ENCODE data around the gene SAP30BP. TPM values are rescaled to one million over a fixed set of nuclear protein-coding genes. Genes with fewer than 3 reads are reported as not detected.

The SAP30BP gene
- total and polyA plus RNA-seq, 2 experiments from 2014 or later = 44.9 to 97.9 TPM

- ATAC-seq (no peak), DNase-seq (ENCODE audit: low spot score) (no peak)
- H3K27ac ChIP-seq (ENCODE audit: low read depth) = no peak overlapping the region
- no peaks in the 10 kb centered on the region; the same call in 1 of the 2 replicates for H4K20me1 ChIP-seq (replicated peaks; ENCODE audit: insufficient read depth)
- no peaks in the 10 kb centered on the region for H3K79me2 ChIP-seq (replicated peaks; ENCODE audit: insufficient read depth)
- peaks cover 9% of the 10 kb centered on the region for H3K4me1 ChIP-seq (ENCODE audit: insufficient read depth)
- H3K27me3 ChIP-seq (ENCODE audit: insufficient read depth) = no peaks in the 10 kb centered on the region
- Mint-ChIP-seq H3K27me3 (ENCODE audit: insufficient read depth, low read depth, poor library complexity) (peaks cover 16% of the 10 kb centered on the region), H3K4me1 (peaks cover 18% of the 10 kb centered on the region), H3K9me3 (no peaks in the 10 kb centered on the region), H3K27ac (no peak overlapping the region), H3K36me3 (ENCODE audit: low read depth) (peaks cover 5% of the 10 kb centered on the region; the same call in 1 of the 3 replicates), H3K4me3 (no peak overlapping the region)
- no peaks in the 10 kb centered on the region for H3K9me2 ChIP-seq (ENCODE audit: insufficient read depth)
- no peak overlapping the region for H2AFZ ChIP-seq
- H3K4me2 ChIP-seq = no peak overlapping the region
- TF ChIP-seq NANOG (IDR thresholded peaks at IDR 0.05; ENCODE audit: borderline replicate concordance) (no peak), POLR2AphosphoS5 (IDR thresholded peaks at IDR 0.05; ENCODE audit: low read depth) (no peak), EZH2phosphoT487 (IDR thresholded peaks at IDR 0.05; ENCODE audit: unreplicated experiment) (no peak), EZH2 (IDR thresholded peaks at IDR 0.05; ENCODE audit: low read depth, unreplicated experiment) (no peak), CREB1 (CRISPR knock-in tag; IDR thresholded peaks at IDR 0.05; ENCODE audit: low read depth) (no peak), ZNF114 (CRISPR knock-in tag; IDR thresholded peaks at IDR 0.05) (no peak), STAT1 (IDR thresholded peaks at IDR 0.05; ENCODE audit: unreplicated experiment) (no peak), REST (IDR thresholded peaks at IDR 0.05; ENCODE audit: unreplicated experiment) (no peak), ZNF331 (CRISPR knock-in tag; IDR thresholded peaks at IDR 0.05; ENCODE audit: low read depth) (no peak), JUNB (IDR thresholded peaks at IDR 0.05; ENCODE audit: unreplicated experiment) (no peak)
- TF ChIP-seq, protein P1, sequence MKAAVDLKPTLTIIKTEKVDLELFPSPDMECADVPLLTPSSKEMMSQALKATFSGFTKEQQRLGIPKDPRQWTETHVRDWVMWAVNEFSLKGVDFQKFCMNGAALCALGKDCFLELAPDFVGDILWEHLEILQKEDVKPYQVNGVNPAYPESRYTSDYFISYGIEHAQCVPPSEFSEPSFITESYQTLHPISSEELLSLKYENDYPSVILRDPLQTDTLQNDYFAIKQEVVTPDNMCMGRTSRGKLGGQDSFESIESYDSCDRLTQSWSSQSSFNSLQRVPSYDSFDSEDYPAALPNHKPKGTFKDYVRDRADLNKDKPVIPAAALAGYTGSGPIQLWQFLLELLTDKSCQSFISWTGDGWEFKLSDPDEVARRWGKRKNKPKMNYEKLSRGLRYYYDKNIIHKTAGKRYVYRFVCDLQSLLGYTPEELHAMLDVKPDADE (IDR thresholded peaks at IDR 0.05) = no peak
- TF ChIP-seq, protein P2, sequence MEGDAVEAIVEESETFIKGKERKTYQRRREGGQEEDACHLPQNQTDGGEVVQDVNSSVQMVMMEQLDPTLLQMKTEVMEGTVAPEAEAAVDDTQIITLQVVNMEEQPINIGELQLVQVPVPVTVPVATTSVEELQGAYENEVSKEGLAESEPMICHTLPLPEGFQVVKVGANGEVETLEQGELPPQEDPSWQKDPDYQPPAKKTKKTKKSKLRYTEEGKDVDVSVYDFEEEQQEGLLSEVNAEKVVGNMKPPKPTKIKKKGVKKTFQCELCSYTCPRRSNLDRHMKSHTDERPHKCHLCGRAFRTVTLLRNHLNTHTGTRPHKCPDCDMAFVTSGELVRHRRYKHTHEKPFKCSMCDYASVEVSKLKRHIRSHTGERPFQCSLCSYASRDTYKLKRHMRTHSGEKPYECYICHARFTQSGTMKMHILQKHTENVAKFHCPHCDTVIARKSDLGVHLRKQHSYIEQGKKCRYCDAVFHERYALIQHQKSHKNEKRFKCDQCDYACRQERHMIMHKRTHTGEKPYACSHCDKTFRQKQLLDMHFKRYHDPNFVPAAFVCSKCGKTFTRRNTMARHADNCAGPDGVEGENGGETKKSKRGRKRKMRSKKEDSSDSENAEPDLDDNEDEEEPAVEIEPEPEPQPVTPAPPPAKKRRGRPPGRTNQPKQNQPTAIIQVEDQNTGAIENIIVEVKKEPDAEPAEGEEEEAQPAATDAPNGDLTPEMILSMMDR (conservative IDR thresholded peaks at IDR 0.05; ENCODE audit: low read depth in 2 of 2) = no peak
- TF ChIP-seq, protein P3, sequence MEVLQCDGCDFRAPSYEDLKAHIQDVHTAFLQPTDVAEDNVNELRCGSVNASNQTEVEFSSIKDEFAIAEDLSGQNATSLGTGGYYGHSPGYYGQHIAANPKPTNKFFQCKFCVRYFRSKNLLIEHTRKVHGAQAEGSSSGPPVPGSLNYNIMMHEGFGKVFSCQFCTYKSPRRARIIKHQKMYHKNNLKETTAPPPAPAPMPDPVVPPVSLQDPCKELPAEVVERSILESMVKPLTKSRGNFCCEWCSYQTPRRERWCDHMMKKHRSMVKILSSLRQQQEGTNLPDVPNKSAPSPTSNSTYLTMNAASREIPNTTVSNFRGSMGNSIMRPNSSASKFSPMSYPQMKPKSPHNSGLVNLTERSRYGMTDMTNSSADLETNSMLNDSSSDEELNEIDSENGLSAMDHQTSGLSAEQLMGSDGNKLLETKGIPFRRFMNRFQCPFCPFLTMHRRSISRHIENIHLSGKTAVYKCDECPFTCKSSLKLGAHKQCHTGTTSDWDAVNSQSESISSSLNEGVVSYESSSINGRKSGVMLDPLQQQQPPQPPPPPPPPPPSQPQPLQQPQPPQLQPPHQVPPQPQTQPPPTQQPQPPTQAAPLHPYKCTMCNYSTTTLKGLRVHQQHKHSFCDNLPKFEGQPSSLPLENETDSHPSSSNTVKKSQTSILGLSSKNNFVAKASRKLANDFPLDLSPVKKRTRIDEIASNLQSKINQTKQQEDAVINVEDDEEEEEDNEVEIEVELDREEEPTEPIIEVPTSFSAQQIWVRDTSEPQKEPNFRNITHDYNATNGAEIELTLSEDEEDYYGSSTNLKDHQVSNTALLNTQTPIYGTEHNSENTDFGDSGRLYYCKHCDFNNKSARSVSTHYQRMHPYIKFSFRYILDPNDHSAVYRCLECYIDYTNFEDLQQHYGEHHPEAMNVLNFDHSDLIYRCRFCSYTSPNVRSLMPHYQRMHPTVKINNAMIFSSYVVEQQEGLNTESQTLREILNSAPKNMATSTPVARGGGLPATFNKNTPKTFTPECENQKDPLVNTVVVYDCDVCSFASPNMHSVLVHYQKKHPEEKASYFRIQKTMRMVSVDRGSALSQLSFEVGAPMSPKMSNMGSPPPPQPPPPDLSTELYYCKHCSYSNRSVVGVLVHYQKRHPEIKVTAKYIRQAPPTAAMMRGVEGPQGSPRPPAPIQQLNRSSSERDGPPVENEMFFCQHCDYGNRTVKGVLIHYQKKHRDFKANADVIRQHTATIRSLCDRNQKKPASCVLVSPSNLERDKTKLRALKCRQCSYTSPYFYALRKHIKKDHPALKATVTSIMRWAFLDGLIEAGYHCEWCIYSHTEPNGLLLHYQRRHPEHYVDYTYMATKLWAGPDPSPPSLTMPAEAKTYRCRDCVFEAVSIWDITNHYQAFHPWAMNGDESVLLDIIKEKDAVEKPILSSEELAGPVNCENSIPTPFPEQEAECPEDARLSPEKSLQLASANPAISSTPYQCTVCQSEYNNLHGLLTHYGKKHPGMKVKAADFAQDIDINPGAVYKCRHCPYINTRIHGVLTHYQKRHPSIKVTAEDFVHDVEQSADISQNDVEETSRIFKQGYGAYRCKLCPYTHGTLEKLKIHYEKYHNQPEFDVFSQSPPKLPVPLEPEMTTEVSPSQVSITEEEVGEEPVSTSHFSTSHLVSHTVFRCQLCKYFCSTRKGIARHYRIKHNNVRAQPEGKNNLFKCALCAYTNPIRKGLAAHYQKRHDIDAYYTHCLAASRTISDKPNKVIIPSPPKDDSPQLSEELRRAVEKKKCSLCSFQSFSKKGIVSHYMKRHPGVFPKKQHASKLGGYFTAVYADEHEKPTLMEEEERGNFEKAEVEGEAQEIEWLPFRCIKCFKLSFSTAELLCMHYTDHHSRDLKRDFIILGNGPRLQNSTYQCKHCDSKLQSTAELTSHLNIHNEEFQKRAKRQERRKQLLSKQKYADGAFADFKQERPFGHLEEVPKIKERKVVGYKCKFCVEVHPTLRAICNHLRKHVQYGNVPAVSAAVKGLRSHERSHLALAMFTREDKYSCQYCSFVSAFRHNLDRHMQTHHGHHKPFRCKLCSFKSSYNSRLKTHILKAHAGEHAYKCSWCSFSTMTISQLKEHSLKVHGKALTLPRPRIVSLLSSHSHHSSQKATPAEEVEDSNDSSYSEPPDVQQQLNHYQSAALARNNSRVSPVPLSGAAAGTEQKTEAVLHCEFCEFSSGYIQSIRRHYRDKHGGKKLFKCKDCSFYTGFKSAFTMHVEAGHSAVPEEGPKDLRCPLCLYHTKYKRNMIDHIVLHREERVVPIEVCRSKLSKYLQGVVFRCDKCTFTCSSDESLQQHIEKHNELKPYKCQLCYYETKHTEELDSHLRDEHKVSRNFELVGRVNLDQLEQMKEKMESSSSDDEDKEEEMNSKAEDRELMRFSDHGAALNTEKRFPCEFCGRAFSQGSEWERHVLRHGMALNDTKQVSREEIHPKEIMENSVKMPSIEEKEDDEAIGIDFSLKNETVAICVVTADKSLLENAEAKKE (CRISPR knock-in tag; IDR thresholded peaks at IDR 0.05) = no peak
- H3K4me3 ChIP-seq = no peak overlapping the region
- no peaks in the 10 kb centered on the region; the same call in 1 of the 2 replicates for H3K36me3 ChIP-seq (ENCODE audit: insufficient read depth)
- no peaks in the 10 kb centered on the region for H3F3A ChIP-seq (replicated peaks; ENCODE audit: low read depth)
Observed at GRCh38 chr17:75630071-75630917, 36.8 kb upstream of the SAP30BP start.

Data from GM23338 (cell line).